Measurements from ENCODE around the gene MIPEP. TPM values are rescaled to one million over a fixed set of nuclear protein-coding genes. Genes with fewer than 3 reads are reported as not detected.

MIPEP gene
- total and polyA plus RNA-seq, 10 of the 15 experiments (the other 5 are each of a cell fraction or from before 2014, with no cell fraction given), result 15.6 to 56.2 (median 29.8) TPM

GRCh38 chr13:23793711-23794110 is 95.5 kb downstream of the MIPEP start:
- ATAC-seq (peak; percentile 13), DNase-seq (ENCODE audit: low read depth, low spot score) (no peak), FAIRE-seq (no peak)
- Histone ChIP-seq H3K9ac (ENCODE audit: control insufficient read depth, insufficient read depth, low read length) (peak overlapping the region; percentile 67), H3K79me2 (ENCODE audit: control insufficient read depth, insufficient read depth, low read length) (no peaks in the 10 kb centered on the region), H3K27me3 (replicated peaks in 1 of 2; ENCODE audit: control insufficient read depth in 2 of 2, insufficient read depth in 2 of 2, low read length in 1 of 2) (no peaks in the 10 kb centered on the region), H3K4me3 (0 out of 2 replicates have a peak overlapping the region, but pooled peaks have one; percentile 22), H2AFZ (ENCODE audit: control insufficient read depth, low read depth, low read length) (no peak overlapping the region), H3K27ac (ENCODE audit: control insufficient read depth, insufficient read depth) (peak overlapping the region; percentile 93), H3K36me3 (ENCODE audit: control insufficient read depth in 2 of 2, insufficient read depth in 2 of 2, low read length in 1 of 2) (no peaks in the 10 kb centered on the region; a peak in 1 of 4 replicates), H4K20me1 (ENCODE audit: control insufficient read depth, insufficient read depth) (no peaks in the 10 kb centered on the region), H3K4me1 (ENCODE audit: control insufficient read depth, insufficient read depth, low read length) (peaks cover 50% of the 10 kb centered on the region), H3K4me2 (ENCODE audit: control insufficient read depth, insufficient read depth) (peak overlapping the region; percentile 61), H3K9me3 (replicated peaks; ENCODE audit: control insufficient read depth, insufficient read depth, low read length) (peaks cover 4% of the 10 kb centered on the region)
- POLR2A ChIA-PET, result interaction anchor here (1.0 kb wide), 1 partner anchor 44 kb away, joined by 3 read pairs; no protein-coding TSS in a partner anchor
- intact Hi-C loops (cut with micrococcal nuclease; ENCODE audit: unreplicated experiment), result loop anchor here (1.0 to 2.0 kb wide), 2 partner anchors 16 to 41 kb away; no protein-coding TSS in a partner anchor
- no TSS peak for BruUV-seq (replicated peaks)
- SMC1A ChIA-PET (ENCODE audit: uncharacterized antibody, unreplicated experiment), result interaction anchor here (1.0 to 2.9 kb wide), 8 partner anchors 13 to 68 kb away, joined by 3 to 9 read pairs (median 3); no protein-coding TSS in a partner anchor
- CTCF ChIA-PET, result interaction anchor here (1.0 to 2.5 kb wide), 3 partner anchors 14 to 17 kb away, joined by 3 to 9 read pairs (median 4); no protein-coding TSS in a partner anchor
- no peak for TF ChIP-seq BACH1 (IDR thresholded peaks at IDR 0.05; ENCODE audit: borderline replicate concordance)
- no peak for TF ChIP-seq WRNIP1 (IDR thresholded peaks at IDR 0.05; ENCODE audit: borderline replicate concordance, low read depth, low read length)
- TF ChIP-seq, protein P1, sequence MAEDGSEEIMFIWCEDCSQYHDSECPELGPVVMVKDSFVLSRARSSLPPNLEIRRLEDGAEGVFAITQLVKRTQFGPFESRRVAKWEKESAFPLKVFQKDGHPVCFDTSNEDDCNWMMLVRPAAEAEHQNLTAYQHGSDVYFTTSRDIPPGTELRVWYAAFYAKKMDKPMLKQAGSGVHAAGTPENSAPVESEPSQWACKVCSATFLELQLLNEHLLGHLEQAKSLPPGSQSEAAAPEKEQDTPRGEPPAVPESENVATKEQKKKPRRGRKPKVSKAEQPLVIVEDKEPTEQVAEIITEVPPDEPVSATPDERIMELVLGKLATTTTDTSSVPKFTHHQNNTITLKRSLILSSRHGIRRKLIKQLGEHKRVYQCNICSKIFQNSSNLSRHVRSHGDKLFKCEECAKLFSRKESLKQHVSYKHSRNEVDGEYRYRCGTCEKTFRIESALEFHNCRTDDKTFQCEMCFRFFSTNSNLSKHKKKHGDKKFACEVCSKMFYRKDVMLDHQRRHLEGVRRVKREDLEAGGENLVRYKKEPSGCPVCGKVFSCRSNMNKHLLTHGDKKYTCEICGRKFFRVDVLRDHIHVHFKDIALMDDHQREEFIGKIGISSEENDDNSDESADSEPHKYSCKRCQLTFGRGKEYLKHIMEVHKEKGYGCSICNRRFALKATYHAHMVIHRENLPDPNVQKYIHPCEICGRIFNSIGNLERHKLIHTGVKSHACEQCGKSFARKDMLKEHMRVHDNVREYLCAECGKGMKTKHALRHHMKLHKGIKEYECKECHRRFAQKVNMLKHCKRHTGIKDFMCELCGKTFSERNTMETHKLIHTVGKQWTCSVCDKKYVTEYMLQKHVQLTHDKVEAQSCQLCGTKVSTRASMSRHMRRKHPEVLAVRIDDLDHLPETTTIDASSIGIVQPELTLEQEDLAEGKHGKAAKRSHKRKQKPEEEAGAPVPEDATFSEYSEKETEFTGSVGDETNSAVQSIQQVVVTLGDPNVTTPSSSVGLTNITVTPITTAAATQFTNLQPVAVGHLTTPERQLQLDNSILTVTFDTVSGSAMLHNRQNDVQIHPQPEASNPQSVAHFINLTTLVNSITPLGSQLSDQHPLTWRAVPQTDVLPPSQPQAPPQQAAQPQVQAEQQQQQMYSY (CRISPR knock-in tag; IDR thresholded peaks at IDR 0.05), result no peak
- TF ChIP-seq, protein P2, sequence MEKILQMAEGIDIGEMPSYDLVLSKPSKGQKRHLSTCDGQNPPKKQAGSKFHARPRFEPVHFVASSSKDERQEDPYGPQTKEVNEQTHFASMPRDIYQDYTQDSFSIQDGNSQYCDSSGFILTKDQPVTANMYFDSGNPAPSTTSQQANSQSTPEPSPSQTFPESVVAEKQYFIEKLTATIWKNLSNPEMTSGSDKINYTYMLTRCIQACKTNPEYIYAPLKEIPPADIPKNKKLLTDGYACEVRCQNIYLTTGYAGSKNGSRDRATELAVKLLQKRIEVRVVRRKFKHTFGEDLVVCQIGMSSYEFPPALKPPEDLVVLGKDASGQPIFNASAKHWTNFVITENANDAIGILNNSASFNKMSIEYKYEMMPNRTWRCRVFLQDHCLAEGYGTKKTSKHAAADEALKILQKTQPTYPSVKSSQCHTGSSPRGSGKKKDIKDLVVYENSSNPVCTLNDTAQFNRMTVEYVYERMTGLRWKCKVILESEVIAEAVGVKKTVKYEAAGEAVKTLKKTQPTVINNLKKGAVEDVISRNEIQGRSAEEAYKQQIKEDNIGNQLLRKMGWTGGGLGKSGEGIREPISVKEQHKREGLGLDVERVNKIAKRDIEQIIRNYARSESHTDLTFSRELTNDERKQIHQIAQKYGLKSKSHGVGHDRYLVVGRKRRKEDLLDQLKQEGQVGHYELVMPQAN (conservative IDR thresholded peaks at IDR 0.05), result no peak
- 0 out of 2 replicates have a peak, but pooled peaks have one; percentile 24 for TF ChIP-seq POLR2A (IDR thresholded peaks at IDR 0.05; ENCODE audit: low read depth, low read length)
- TF ChIP-seq EED (IDR thresholded peaks at IDR 0.05; ENCODE audit: low read depth), result peak; percentile 18
- no peak for TF ChIP-seq EZH2 (IDR thresholded peaks at IDR 0.05; ENCODE audit: borderline replicate concordance, control insufficient read depth, low read depth, low read length)
- TF ChIP-seq GABPA (IDR thresholded peaks at IDR 0.05; ENCODE audit: low read depth), result no peak
- TF ChIP-seq ZSCAN29 (IDR thresholded peaks at IDR 0.05), result no peak
- TF ChIP-seq, protein P3, sequence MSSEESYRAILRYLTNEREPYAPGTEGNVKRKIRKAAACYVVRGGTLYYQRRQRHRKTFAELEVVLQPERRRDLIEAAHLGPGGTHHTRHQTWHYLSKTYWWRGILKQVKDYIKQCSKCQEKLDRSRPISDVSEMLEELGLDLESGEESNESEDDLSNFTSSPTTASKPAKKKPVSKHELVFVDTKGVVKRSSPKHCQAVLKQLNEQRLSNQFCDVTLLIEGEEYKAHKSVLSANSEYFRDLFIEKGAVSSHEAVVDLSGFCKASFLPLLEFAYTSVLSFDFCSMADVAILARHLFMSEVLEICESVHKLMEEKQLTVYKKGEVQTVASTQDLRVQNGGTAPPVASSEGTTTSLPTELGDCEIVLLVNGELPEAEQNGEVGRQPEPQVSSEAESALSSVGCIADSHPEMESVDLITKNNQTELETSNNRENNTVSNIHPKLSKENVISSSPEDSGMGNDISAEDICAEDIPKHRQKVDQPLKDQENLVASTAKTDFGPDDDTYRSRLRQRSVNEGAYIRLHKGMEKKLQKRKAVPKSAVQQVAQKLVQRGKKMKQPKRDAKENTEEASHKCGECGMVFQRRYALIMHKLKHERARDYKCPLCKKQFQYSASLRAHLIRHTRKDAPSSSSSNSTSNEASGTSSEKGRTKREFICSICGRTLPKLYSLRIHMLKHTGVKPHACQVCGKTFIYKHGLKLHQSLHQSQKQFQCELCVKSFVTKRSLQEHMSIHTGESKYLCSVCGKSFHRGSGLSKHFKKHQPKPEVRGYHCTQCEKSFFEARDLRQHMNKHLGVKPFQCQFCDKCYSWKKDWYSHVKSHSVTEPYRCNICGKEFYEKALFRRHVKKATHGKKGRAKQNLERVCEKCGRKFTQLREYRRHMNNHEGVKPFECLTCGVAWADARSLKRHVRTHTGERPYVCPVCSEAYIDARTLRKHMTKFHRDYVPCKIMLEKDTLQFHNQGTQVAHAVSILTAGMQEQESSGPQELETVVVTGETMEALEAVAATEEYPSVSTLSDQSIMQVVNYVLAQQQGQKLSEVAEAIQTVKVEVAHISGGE (CRISPR knock-in tag; IDR thresholded peaks at IDR 0.05), result no peak
- WGBS (ENCODE audit: insufficient coverage, insufficient replicate concordance, low lambda C conversion rate, missing lambda C conversion rate), result 90% methylated on average over 3 of the region's 3 CpGs
- RAD21 ChIA-PET (ENCODE audit: unreplicated experiment), result interaction anchor here (1.2 to 4.6 kb wide), 2 partner anchors 14 to 16 kb away, joined by 5 to 21 read pairs; no protein-coding TSS in a partner anchor
- in situ Hi-C loops (cut with MboI), result no loop called here

All from GM12878 (cell line).